Common myeloid progenitor, CD34-positive (primary cell): Measurements from ENCODE around the gene ATP6V0A4.

Source experiments
- CTCF ChIA-PET: fragments of 350-600 bp; sonication (Branson Sonifier 250); formaldehyde crosslinking; loops from one replicate; lab custom pipeline; 2021; ENCODE audit warnings: antibody characterized with exemption; lab: Charles Lee
- POLR2A ChIA-PET: fragments of 350-600 bp; sonication (Branson Sonifier 250); formaldehyde crosslinking; loops from one replicate; lab custom pipeline; 2021; ENCODE audit warnings: antibody characterized with exemption; lab: Charles Lee
- DNase-seq, 3 donors: peaks; one replicate each; pipeline versions ENCODE4 v3.0.0 to v3.0.0-alpha.2; 2013
- H3K27ac ChIP-seq, 2 experiments: 1 replicate in 1 of 2; 2 replicates in 1 of 2; pipeline ENCODE4 v1.7.0; 2013; ENCODE audit warnings: inconsistent platforms in 2 of 2, low read length in 2 of 2, mild to moderate bottlenecking in 2 of 2, low read depth in 1 of 2, moderate library complexity in 1 of 2; ENCODE audit not compliant: severe bottlenecking in 2 of 2, insufficient read depth in 1 of 2, poor library complexity in 1 of 2
- H3K27me3 ChIP-seq, 5 experiments: replicated peaks in 2 of 5; 1 replicate in 3 of 5; 2 replicates in 2 of 5; pipeline versions ENCODE4 v1.6.1 to v1.7.0; 2013; ENCODE audit warnings: low read length in 4 of 5, mild to moderate bottlenecking in 2 of 5, moderate library complexity in 2 of 5, inconsistent platforms in 1 of 5; ENCODE audit not compliant: insufficient read depth in 5 of 5, control insufficient read depth in 4 of 5
- H3K36me3 ChIP-seq, 4 experiments: 1 replicate in 2 of 4; 2 replicates in 2 of 4; pipeline versions ENCODE4 v1.6.1 to v1.7.0; 2013; ENCODE audit warnings: low read length in 3 of 4, control low read depth in 1 of 4, mild to moderate bottlenecking in 1 of 4; ENCODE audit not compliant: control insufficient read depth in 4 of 4, insufficient read depth in 4 of 4
- H3K4me1 ChIP-seq, 4 experiments: 1 replicate in 3 of 4; 2 replicates in 1 of 4; pipeline versions ENCODE4 v1.6.1 to v1.7.1; 2013; ENCODE audit warnings: low read length in 3 of 4, mild to moderate bottlenecking in 3 of 4, control low read depth in 1 of 4, inconsistent platforms in 1 of 4, moderate library complexity in 1 of 4; ENCODE audit not compliant: control insufficient read depth in 4 of 4, insufficient read depth in 4 of 4; ENCODE audit errors: control extremely low read depth in 1 of 4
- H3K4me3 ChIP-seq, 7 experiments: 1 replicate in 4 of 7; 2 replicates in 3 of 7; pipeline versions ENCODE4 v1.5.1 to v1.7.0; 2013; ENCODE audit warnings: mild to moderate bottlenecking in 7 of 7, low read length in 6 of 7, moderate library complexity in 6 of 7, inconsistent platforms in 2 of 7, low read depth in 2 of 7, control low read depth in 1 of 7; ENCODE audit not compliant: insufficient read depth in 4 of 7, control insufficient read depth in 1 of 7; ENCODE audit errors: extremely low read depth in 1 of 7
- H3K9me3 ChIP-seq, 5 experiments: 1 replicate in 4 of 5; 2 replicates in 1 of 5; pipeline versions ENCODE4 v1.6.1 to v1.7.1; 2013; ENCODE audit warnings: low read length in 4 of 5, mild to moderate bottlenecking in 2 of 5, inconsistent platforms in 1 of 5, low read depth in 1 of 5, moderate library complexity in 1 of 5; ENCODE audit not compliant: control insufficient read depth in 4 of 5, insufficient read depth in 2 of 5; ENCODE audit errors: control extremely low read depth in 1 of 5
- WGBS: methylation state at CpG from one replicate; pipeline ENCODE4 v1.1.5; 2013; ENCODE audit not compliant: insufficient coverage; 5-methylcytosine and 5-hydroxymethylcytosine counted together

Gene ATP6V0A4

DNA sequence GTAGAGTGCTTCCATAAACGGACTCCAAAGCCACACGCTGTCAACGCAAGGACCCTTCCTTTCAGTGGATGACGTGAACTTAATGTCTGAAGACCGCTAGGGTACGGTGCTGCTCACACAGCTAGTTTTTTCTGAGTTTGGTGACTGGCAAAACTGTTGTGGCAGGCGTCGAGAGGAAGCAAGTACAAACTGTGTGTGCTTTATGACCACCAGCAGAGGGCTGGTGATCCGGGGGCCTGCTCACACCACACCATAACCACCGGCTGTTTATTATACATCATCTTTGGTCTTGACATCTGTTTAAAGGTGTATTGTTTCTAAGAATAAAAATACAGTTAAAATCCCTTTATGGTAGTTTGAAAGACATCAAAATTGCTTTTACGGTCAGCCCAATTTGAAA, 37.1 kb upstream of the ATP6V0A4 start:
- ChIA-PET CTCF (no interaction called here), POLR2A (no interaction called here)
- Histone ChIP-seq H3K27ac (no peak overlapping the region), H3K27me3 (no peaks in the 10 kb centered on the region), H3K4me3 (no peak overlapping the region), H3K36me3 (peaks cover 2 to 17% (median 11%) of the 10 kb centered on the region in 4 experiments), H3K4me1 (no peaks in the 10 kb centered on the region), H3K9me3 (no peaks in the 10 kb centered on the region)
- peak in 2 of 3 donors; percentile 2 to 35 for DNase-seq
- 98% methylated on average over 6 of the region's 11 CpGs for WGBS

- no peak overlapping the region for H3K4me3 ChIP-seq
- WGBS, result 99% methylated on average over 7 of the region's 9 CpGs
- H3K27ac ChIP-seq, result no peak overlapping the region
- H3K4me1 ChIP-seq, result no peaks in the 10 kb centered on the region
- peaks cover 2 to 17% (median 10%) of the 10 kb centered on the region in 4 experiments for H3K36me3 ChIP-seq
- no peak for DNase-seq
- no peaks in the 10 kb centered on the region for H3K9me3 ChIP-seq
- ChIA-PET POLR2A (no interaction called here), CTCF (no interaction called here)
- no peaks in the 10 kb centered on the region for H3K27me3 ChIP-seq
Measured at GRCh38 chr7:138834583-138834982, 36.6 kb upstream of the ATP6V0A4 start.

DNA sequence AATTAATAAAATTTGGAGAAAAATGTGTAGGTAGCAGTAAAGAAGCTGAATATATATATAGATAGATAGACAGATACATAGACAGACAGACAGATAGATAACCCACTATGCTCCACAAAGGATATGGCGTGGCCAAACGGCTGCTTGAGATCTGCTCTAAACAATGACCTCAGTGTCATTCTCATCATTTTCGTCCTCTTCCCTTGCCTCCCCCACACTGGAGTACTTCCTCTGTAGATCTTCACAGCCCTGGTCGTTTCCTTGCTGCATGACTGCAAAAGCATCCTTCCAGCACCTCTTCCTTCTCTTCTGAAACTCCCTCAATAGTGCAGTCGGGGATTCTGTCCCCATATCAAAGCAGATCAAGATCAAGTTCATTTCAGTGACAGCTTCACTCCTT, 35.6 kb upstream of the ATP6V0A4 start:
- POLR2A ChIA-PET, result no interaction called here
- CTCF ChIA-PET, result no interaction called here

DNA sequence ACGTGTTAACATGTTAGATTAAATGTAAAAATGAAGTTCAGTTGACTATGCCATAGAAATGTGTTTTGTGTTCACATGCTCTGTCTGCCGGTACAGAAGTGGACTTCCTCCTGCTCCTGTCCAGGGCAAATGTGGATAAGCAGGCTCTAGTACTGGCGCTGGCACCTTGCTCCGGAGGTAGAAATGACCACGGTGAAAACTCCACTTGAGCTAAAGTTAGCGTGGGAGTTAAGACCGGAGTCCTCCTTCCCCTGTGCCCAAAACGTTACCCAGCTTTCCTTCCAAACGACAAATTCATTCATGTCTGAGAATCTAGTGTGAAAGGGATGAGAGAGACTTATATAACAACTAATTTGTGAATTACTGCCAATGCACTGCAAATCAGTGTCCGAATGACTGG, 35.0 kb upstream of the ATP6V0A4 start:
- DNase-seq, result no peak
- Histone ChIP-seq H3K27me3 (no peaks in the 10 kb centered on the region), H3K36me3 (peaks cover 2 to 13% (median 9%) of the 10 kb centered on the region in 4 experiments), H3K4me1 (no peaks in the 10 kb centered on the region), H3K4me3 (no peak overlapping the region), H3K27ac (no peak overlapping the region), H3K9me3 (no peaks in the 10 kb centered on the region)
- POLR2A ChIA-PET, result no interaction called here
- CTCF ChIA-PET, result no interaction called here
- WGBS, result 92% methylated on average over 5 of the region's 10 CpGs

More for the DNA sequence above, 35.6 kb upstream of the ATP6V0A4 start:
- H3K27me3 ChIP-seq, result no peaks in the 10 kb centered on the region
- no peaks in the 10 kb centered on the region for H3K9me3 ChIP-seq
- peaks cover 2 to 17% (median 10%) of the 10 kb centered on the region in 4 experiments for H3K36me3 ChIP-seq
- H3K4me3 ChIP-seq, result no peak overlapping the region
- H3K4me1 ChIP-seq, result no peaks in the 10 kb centered on the region
- no peak for DNase-seq
- 78% methylated on average over 5 of the region's 5 CpGs for WGBS
- no peak overlapping the region for H3K27ac ChIP-seq

DNA sequence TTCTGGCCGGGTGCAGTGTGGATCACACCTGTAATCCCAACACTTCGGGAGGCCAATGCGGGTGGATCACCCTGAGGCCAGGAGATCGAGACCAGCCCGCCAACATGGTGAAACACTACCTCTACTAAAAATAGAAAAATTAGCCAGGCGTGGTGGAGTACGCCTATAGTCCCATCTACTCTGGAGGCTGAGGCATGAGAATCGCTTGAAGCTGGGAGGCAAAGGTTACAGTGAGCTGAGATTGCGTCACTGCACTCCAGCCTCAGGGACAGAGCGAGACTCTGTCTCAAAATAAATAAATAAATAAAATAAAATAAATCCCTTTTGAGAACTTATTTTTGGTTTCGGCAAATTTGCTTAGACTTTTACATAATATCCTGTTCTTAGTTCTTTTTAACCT, 31.3 kb upstream of the ATP6V0A4 start:
- no peaks in the 10 kb centered on the region for H3K4me1 ChIP-seq
- peaks cover 0 to 8% (median 4%) of the 10 kb centered on the region in 5 experiments for H3K9me3 ChIP-seq
- H3K36me3 ChIP-seq, result no peaks in the 10 kb centered on the region
- ChIA-PET POLR2A (no interaction called here), CTCF (no interaction called here)
- DNase-seq, result no peak
- no peak overlapping the region for H3K4me3 ChIP-seq
- no peak overlapping the region for H3K27ac ChIP-seq
- no peaks in the 10 kb centered on the region for H3K27me3 ChIP-seq
- 100% methylated on average over 3 of the region's 11 CpGs for WGBS

DNA sequence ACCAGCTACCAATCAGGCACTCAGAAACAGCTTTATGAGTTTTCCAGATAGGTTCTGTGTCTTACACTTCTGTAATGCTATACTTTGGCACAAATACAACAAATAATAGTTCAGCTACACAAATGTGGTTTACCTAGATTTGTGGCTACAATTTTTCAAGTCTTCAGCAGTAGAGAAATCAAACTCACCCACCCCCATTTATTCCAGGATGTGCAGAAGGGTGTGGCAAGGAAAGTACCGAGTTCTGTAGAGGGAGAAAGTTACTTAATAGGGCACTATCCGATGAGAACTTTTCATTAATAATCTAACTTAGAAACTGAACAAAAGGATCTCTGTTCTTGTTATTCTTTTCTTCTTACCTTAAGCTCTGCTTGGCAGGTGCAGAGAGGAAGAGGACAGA, 30.3 kb upstream of the ATP6V0A4 start:
- DNase-seq, result no peak
- POLR2A ChIA-PET, result no interaction called here
- H3K4me1 ChIP-seq, result no peaks in the 10 kb centered on the region
- H3K36me3 ChIP-seq, result no peaks in the 10 kb centered on the region
- H3K27ac ChIP-seq, result no peak overlapping the region
- H3K9me3 ChIP-seq, result peaks cover 0 to 8% (median 4%) of the 10 kb centered on the region in 5 experiments
- H3K27me3 ChIP-seq, result no peaks in the 10 kb centered on the region
- CTCF ChIA-PET, result no interaction called here
- WGBS, result no CpG with 5 or more reads among the region's 2 CpGs
- H3K4me3 ChIP-seq, result no peak overlapping the region

- 100% methylated on average over 8 of the region's 11 CpGs for WGBS
- POLR2A ChIA-PET, result no interaction called here
Measured at GRCh38 chr7:138825049-138825721, 27.2 kb upstream of the ATP6V0A4 start.

More at GRCh38 chr7:138825049-138825721, 27.2 kb upstream of the ATP6V0A4 start:
- H3K4me1 ChIP-seq, result no peaks in the 10 kb centered on the region
- peaks cover 0 to 9% (median 4%) of the 10 kb centered on the region in 5 experiments for H3K9me3 ChIP-seq
- H3K27ac ChIP-seq, result no peak overlapping the region
- H3K27me3 ChIP-seq, result no peaks in the 10 kb centered on the region
- H3K36me3 ChIP-seq, result no peaks in the 10 kb centered on the region
- DNase-seq, result no peak
- CTCF ChIA-PET, result no interaction called here
- H3K4me3 ChIP-seq, result no peak overlapping the region
